Thyroid gland (tissue), 4 donors: Measurements from ENCODE around the gene CACNA1I. TPM values are rescaled to one million over a fixed set of nuclear protein-coding genes. Genes with fewer than 3 reads are reported as not detected.

Experiments used
- DNase-seq, 2 donors: peaks; one replicate each; pipeline ENCODE4 v3.0.0-alpha.2; 2019
- H3K27ac ChIP-seq, 3 donors: fragments of 200-600 bp; sonication (generic); 1 replicate in 2 of 3; 2 replicates in 1 of 3; pipeline ENCODE4 v1.5.1; 2016 to 2019; ENCODE audit warnings: mild to moderate bottlenecking in 1 of 3, moderate library complexity in 1 of 3
- H3K27me3 ChIP-seq: fragments of 200-600 bp; sonication (generic); one replicate; pipeline ENCODE4 v1.5.1; 2019
- H3K36me3 ChIP-seq, 2 donors: fragments of 200-600 bp; sonication (generic); one replicate each; pipeline ENCODE4 v1.5.1; 2016 to 2019
- H3K4me1 ChIP-seq, 2 donors: fragments of 200-600 bp; sonication (generic); one replicate each; pipeline ENCODE4 v1.5.1; 2017 to 2019
- H3K4me3 ChIP-seq, 3 donors: fragments of 200-600 bp; sonication (generic); replicated peaks in 1 of 3; 1 replicate in 2 of 3; 2 replicates in 1 of 3; pipeline ENCODE4 v1.5.1; 2016; ENCODE audit warnings: mild to moderate bottlenecking in 1 of 3
- H3K9me3 ChIP-seq: fragments of 200-600 bp; sonication (generic); one replicate; pipeline ENCODE4 v1.5.1; 2017
- POLR2A ChIP-seq, 2 donors: fragments of 450-650 bp; IDR thresholded peaks; one replicate each; pipeline ENCODE4 v1.6.1; 2017; ENCODE audit warnings: antibody characterized with exemption in 2 of 2, mild to moderate bottlenecking in 2 of 2, moderate library complexity in 1 of 2
- WGBS, 2 donors: methylation state at CpG; one replicate each; pipeline ENCODE4 v1.1.5; 2017; 5-methylcytosine and 5-hydroxymethylcytosine counted together
- intact Hi-C: fragments of 100-400 bp; cut with DNase I; formaldehyde crosslinking; loops from one replicate; pipeline ENCODE4 v1.15.1; 2023
- total RNA-seq, 4 donors: library from RNA; depleted of rRNA; stranded (reverse); fragments of >200 nt; gene quantifications; one replicate each; pipeline ENCODE4 v1.2.3, GENCODE V29; 2016
- TF ChIP-seq, protein P1 (sequence below), 6 experiments: fragments of 200-600 bp in 3 of 6; fragments of 450-650 bp in 3 of 6; sonication (generic) in 3 of 6; IDR thresholded peaks; one replicate each; pipeline ENCODE4 v1.5.1; 2016 to 2019; ENCODE audit warnings: antibody characterized with exemption in 6 of 6, mild to moderate bottlenecking in 2 of 6, inconsistent platforms in 1 of 6, moderate library complexity in 1 of 6

CACNA1I gene
- total RNA-seq, 4 donors from 2014 or later, result 3.7 to 10.7 (median 6.4) TPM

DNA sequence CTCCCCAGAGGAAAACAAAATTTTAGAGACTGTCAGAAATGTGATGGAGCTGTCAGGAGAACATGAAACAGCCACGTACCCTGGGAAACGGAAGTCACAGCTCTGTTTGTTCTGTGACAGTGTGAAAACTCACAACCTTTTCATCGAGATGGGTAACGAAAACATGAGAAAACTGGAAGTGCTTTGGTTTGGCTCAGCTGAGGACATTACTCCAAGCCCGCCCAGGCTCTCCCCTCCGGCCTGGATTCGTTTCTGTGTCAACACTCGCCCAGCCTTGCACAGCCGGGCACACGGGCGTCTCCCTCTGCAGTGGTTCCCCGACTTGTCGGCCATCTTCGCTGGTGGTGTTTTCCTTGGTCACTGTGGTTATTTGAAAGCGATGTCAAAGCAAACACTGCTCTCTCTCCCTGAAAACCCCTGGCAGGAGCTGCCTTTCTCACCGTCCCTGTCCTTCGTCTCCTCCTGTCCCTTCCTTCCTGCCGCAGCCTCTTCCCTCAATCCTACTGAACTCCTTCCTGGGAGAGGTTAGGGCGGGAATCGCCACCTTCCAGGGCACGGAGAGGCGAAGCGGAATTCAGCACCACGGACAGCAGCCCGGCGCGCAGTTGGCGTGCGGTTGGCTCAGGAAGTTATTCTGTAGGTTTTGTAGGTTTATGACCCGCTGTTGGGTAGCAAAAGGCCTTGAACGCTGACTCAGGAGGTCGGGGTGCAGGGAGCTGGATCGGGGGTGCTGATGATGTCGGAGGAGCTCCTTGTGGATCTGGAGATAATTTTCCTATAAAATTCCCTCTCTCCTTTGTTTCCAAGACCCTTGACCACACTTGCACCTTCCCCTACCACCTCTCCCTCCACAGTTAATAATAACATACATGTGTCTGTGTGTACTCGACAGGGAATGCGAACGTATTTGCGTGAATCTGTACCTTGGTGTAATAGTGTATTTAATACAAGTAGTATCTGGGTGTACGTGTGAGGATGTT, 24.9 kb upstream of the CACNA1I start:
- Histone ChIP-seq H3K4me3 (no peak overlapping the region), H3K36me3 (no peaks in the 10 kb centered on the region), H3K27ac (no peak overlapping the region), H3K4me1 (peaks cover 16 to 24% of the 10 kb centered on the region in 2 donors), H3K9me3 (no peaks in the 10 kb centered on the region), H3K27me3 (no peaks in the 10 kb centered on the region)
- peak; percentile 64 to 70 for DNase-seq
- no peak for TF ChIP-seq POLR2A (IDR thresholded peaks at IDR 0.05)
- TF ChIP-seq, protein P1, sequence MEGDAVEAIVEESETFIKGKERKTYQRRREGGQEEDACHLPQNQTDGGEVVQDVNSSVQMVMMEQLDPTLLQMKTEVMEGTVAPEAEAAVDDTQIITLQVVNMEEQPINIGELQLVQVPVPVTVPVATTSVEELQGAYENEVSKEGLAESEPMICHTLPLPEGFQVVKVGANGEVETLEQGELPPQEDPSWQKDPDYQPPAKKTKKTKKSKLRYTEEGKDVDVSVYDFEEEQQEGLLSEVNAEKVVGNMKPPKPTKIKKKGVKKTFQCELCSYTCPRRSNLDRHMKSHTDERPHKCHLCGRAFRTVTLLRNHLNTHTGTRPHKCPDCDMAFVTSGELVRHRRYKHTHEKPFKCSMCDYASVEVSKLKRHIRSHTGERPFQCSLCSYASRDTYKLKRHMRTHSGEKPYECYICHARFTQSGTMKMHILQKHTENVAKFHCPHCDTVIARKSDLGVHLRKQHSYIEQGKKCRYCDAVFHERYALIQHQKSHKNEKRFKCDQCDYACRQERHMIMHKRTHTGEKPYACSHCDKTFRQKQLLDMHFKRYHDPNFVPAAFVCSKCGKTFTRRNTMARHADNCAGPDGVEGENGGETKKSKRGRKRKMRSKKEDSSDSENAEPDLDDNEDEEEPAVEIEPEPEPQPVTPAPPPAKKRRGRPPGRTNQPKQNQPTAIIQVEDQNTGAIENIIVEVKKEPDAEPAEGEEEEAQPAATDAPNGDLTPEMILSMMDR (IDR thresholded peaks at IDR 0.05), result no peak
- 22 to 28% methylated on average over 38 to 39 of the region's 39 CpGs for WGBS, 2 donors
- intact Hi-C loops, result no loop called here

- intact Hi-C loops, result no loop called here
Measured at GRCh38 chr22:39546889-39547586, 23.5 kb upstream of the CACNA1I start.

DNA sequence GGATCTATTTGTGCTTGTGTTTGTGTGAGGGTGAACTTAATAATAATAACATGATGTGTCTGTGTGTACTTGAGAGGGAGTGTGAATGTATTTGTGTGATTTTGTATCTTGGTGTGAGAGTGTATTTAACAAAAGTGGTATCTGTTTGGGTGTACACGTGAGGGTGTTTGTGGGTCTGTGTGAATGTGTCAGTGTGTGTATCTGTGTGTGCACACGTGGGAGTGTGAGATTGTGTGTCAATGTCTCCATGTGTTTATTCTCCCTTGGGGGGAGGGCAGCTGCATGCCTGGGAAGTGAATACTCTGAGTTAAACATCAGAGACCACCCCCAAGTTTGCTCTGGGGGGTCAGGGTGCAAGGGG, 23.0 kb upstream of the CACNA1I start:
- intact Hi-C loops, result no loop called here
- Histone ChIP-seq H3K9me3 (no peaks in the 10 kb centered on the region), H3K27me3 (no peaks in the 10 kb centered on the region), H3K36me3 (no peaks in the 10 kb centered on the region), H3K27ac (peak overlapping the region; percentile 69 to 80 (median 77)), H3K4me1 (peaks cover 21 to 31% of the 10 kb centered on the region in 2 donors), H3K4me3 (no peak overlapping the region)
- TF ChIP-seq POLR2A (IDR thresholded peaks at IDR 0.05), result no peak
- TF ChIP-seq, protein P1 (IDR thresholded peaks at IDR 0.05), result no peak
- WGBS, 2 donors, result 19 to 24% methylated on average over 2 of the region's 2 CpGs
- DNase-seq, result no peak

More at GRCh38 chr22:39546889-39547586, 23.5 kb upstream of the CACNA1I start:
- WGBS, 2 donors, result 18 to 25% methylated on average over 5 of the region's 5 CpGs
- no peak for TF ChIP-seq POLR2A (IDR thresholded peaks at IDR 0.05)
- TF ChIP-seq, protein P1 (IDR thresholded peaks at IDR 0.05), result no peak
- no peaks in the 10 kb centered on the region for H3K27me3 ChIP-seq
- no peak overlapping the region for H3K4me3 ChIP-seq
- H3K36me3 ChIP-seq, result no peaks in the 10 kb centered on the region
- peaks cover 17 to 27% of the 10 kb centered on the region in 2 donors for H3K4me1 ChIP-seq
- DNase-seq, result peak; percentile 90 to 95
- no peaks in the 10 kb centered on the region for H3K9me3 ChIP-seq
- peak overlapping the region; percentile 69 to 80 (median 77) for H3K27ac ChIP-seq

DNA sequence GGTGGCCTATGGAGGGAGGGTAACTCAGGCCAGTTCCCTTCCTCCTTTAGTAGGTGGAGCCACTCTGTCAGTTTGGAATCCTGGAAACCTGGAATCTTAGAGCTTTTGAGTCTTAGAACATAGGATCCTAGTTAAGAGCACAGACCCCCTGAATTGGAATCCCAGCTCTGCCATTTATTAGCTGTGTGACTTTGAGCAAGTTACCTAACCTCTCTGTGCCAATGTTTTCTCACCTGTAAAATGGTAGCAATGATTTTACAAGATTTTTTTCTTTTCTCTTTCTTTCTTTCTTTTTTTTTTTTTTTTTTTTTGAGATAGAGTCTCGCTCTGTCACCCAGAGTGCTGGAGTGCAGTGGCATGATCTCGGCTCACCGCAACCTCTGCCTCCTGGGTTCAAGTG, 17.1 kb upstream of the CACNA1I start:
- H3K36me3 ChIP-seq, result no peaks in the 10 kb centered on the region
- H3K9me3 ChIP-seq, result no peaks in the 10 kb centered on the region
- peaks cover 10 to 18% of the 10 kb centered on the region in 2 donors for H3K4me1 ChIP-seq
- peak overlapping the region in 2 of 3 donors; percentile 51 to 75 for H3K27ac ChIP-seq
- no peak for TF ChIP-seq POLR2A (IDR thresholded peaks at IDR 0.05)
- TF ChIP-seq, protein P1 (IDR thresholded peaks at IDR 0.05), result no peak
- 77 to 96% methylated on average over 3 of the region's 3 CpGs for WGBS, 2 donors
- no peak for DNase-seq
- no peaks in the 10 kb centered on the region for H3K27me3 ChIP-seq
- no peak overlapping the region for H3K4me3 ChIP-seq
- intact Hi-C loops, result no loop called here
